ENCODE data around the gene UTP15.
A peak's percentile ranks its signal among the peaks of the same experiment; 100 is the strongest.

The UTP15 gene

GRCh38 chr5:73558950-73559349, 6.6 kb upstream of the UTP15 start:
- TF ChIP-seq TCF4 (CRISPR knock-in tag; IDR thresholded peaks at IDR 0.05; ENCODE audit: borderline replicate concordance) (no peak), ZNF70 (CRISPR knock-in tag; IDR thresholded peaks at IDR 0.05) (no peak), GLIS3 (CRISPR knock-in tag; IDR thresholded peaks at IDR 0.05) (no peak), ZC3H10 (CRISPR knock-in tag; IDR thresholded peaks at IDR 0.05) (no peak), CSDC2 (CRISPR knock-in tag; IDR thresholded peaks at IDR 0.05) (no peak), SNAI2 (CRISPR knock-in tag; IDR thresholded peaks at IDR 0.05) (no peak), ZNF8 (CRISPR knock-in tag; IDR thresholded peaks at IDR 0.05) (no peak), ARNTL (CRISPR knock-in tag; IDR thresholded peaks at IDR 0.05; ENCODE audit: borderline replicate concordance, low read depth) (no peak), OSR1 (CRISPR knock-in tag; IDR thresholded peaks at IDR 0.05) (no peak), ZFP3 (CRISPR knock-in tag; IDR thresholded peaks at IDR 0.05) (no peak), BACH2 (CRISPR knock-in tag; IDR thresholded peaks at IDR 0.05; ENCODE audit: borderline replicate concordance) (no peak), ZFP30 (CRISPR knock-in tag; IDR thresholded peaks at IDR 0.05) (no peak), TOX (CRISPR knock-in tag; IDR thresholded peaks at IDR 0.05; ENCODE audit: borderline replicate concordance) (no peak), CREB5 (CRISPR knock-in tag; IDR thresholded peaks at IDR 0.05; ENCODE audit: low read depth) (no peak), CSRNP3 (CRISPR knock-in tag; IDR thresholded peaks at IDR 0.05) (no peak), ISL1 (CRISPR knock-in tag; IDR thresholded peaks at IDR 0.05) (no peak), ESRRG (CRISPR knock-in tag; IDR thresholded peaks at IDR 0.05) (no peak), POU6F1 (CRISPR knock-in tag; IDR thresholded peaks at IDR 0.05; ENCODE audit: borderline replicate concordance, low read depth) (no peak), PPARA (CRISPR knock-in tag; IDR thresholded peaks at IDR 0.05; ENCODE audit: borderline replicate concordance) (no peak), TSHZ2 (CRISPR knock-in tag; IDR thresholded peaks at IDR 0.05) (no peak)
- no peak for ATAC-seq

- peak; percentile 10; the same call in 1 of the 3 replicates for ATAC-seq
- TF ChIP-seq TSHZ2 (CRISPR knock-in tag; IDR thresholded peaks at IDR 0.05) = no peak
- no peak for TF ChIP-seq ZNF565 (CRISPR knock-in tag; conservative IDR thresholded peaks at IDR 0.05; ENCODE audit: low read depth)
- TF ChIP-seq ZC3H10 (CRISPR knock-in tag; IDR thresholded peaks at IDR 0.05) = no peak
- no peak for TF ChIP-seq GLIS3 (CRISPR knock-in tag; IDR thresholded peaks at IDR 0.05)
- no peak for TF ChIP-seq ESRRG (CRISPR knock-in tag; IDR thresholded peaks at IDR 0.05)
- TF ChIP-seq ZFP3 (CRISPR knock-in tag; IDR thresholded peaks at IDR 0.05) = no peak
- TF ChIP-seq ZFP30 (CRISPR knock-in tag; IDR thresholded peaks at IDR 0.05) = no peak
- TF ChIP-seq RARB (CRISPR knock-in tag; IDR thresholded peaks at IDR 0.05) = no peak
- TF ChIP-seq BACH2 (CRISPR knock-in tag; IDR thresholded peaks at IDR 0.05; ENCODE audit: borderline replicate concordance) = no peak
- TF ChIP-seq ZNF70 (CRISPR knock-in tag; IDR thresholded peaks at IDR 0.05) = no peak
- TF ChIP-seq TCF4 (CRISPR knock-in tag; IDR thresholded peaks at IDR 0.05; ENCODE audit: borderline replicate concordance) = no peak
- TF ChIP-seq CSDC2 (CRISPR knock-in tag; IDR thresholded peaks at IDR 0.05) = no peak
- TF ChIP-seq CREB5 (CRISPR knock-in tag; IDR thresholded peaks at IDR 0.05; ENCODE audit: low read depth) = no peak
- no peak for TF ChIP-seq POU6F1 (CRISPR knock-in tag; IDR thresholded peaks at IDR 0.05; ENCODE audit: borderline replicate concordance, low read depth)
Observed at GRCh38 chr5:73564018-73564417, 1.5 kb upstream of the UTP15 start.

Measured in SK-N-SH treated with all-trans-retinoic acid at 6 μM for 48 hours (cell line).